DOHH2 (cell line): ENCODE data around the gene SNX19.

ENCODE experiments used
- H3F3A ChIP-seq: fragments of 200-600 bp; sonication (generic), shearing (Covaris generic); 2 replicates; pipeline ENCODE4 v1.6.0; 2016; ENCODE audit warnings: antibody characterized with exemption, mild to moderate bottlenecking; ENCODE audit not compliant: control insufficient read depth, insufficient read depth
- H3K27ac ChIP-seq: fragments of 200-600 bp; sonication (generic); 2 replicates; pipeline ENCODE4 v1.5.1; 2014; ENCODE audit warnings: low read depth, mild to moderate bottlenecking, low read length, moderate library complexity
- H3K27me3 ChIP-seq: fragments of 200-600 bp; sonication (generic); 2 replicates; pipeline ENCODE4 v1.6.1; 2014; ENCODE audit warnings: mild to moderate bottlenecking, low read length, mixed read lengths; ENCODE audit not compliant: control insufficient read depth
- H3K36me3 ChIP-seq: fragments of 200-600 bp; sonication (generic); 2 replicates; pipeline ENCODE4 v1.6.1; 2014; ENCODE audit warnings: mild to moderate bottlenecking, low read length, moderate library complexity, mixed read lengths; ENCODE audit not compliant: control insufficient read depth
- H3K4me1 ChIP-seq: fragments of 200-600 bp; sonication (generic); 2 replicates; pipeline ENCODE4 v1.6.1; 2014; ENCODE audit warnings: mild to moderate bottlenecking, low read length, mixed read lengths; ENCODE audit not compliant: control insufficient read depth
- H3K4me2 ChIP-seq: fragments of 200-600 bp; sonication (generic); 2 replicates; pipeline ENCODE4 v1.6.0; 2014; ENCODE audit warnings: mild to moderate bottlenecking, low read length, moderate library complexity
- H3K4me3 ChIP-seq: fragments of 200-600 bp; sonication (generic); 2 replicates; pipeline ENCODE4 v1.5.1; 2014; ENCODE audit warnings: mild to moderate bottlenecking, low read length, mixed read lengths
- H3K79me2 ChIP-seq: fragments of 200-600 bp; sonication (generic); 2 replicates; pipeline ENCODE4 v1.6.1; 2014; ENCODE audit warnings: mild to moderate bottlenecking, low read length, mixed read lengths; ENCODE audit not compliant: control insufficient read depth
- H3K9me2 ChIP-seq: fragments of 200-600 bp; sonication (generic); replicated peaks from 2 replicates; pipeline ENCODE4 v1.6.1; 2014; ENCODE audit warnings: mild to moderate bottlenecking, low read length, mixed read lengths; ENCODE audit not compliant: control insufficient read depth
- H3K9me3 ChIP-seq: fragments of 200-600 bp; sonication (generic); 2 replicates; pipeline ENCODE4 v1.6.1; 2014; ENCODE audit warnings: antibody characterized with exemption, low read length, mixed read lengths; ENCODE audit not compliant: control insufficient read depth, insufficient read depth
- H4K20me1 ChIP-seq: fragments of 200-600 bp; sonication (generic); 2 replicates; pipeline ENCODE4 v1.6.0; 2014; ENCODE audit warnings: low read depth, mild to moderate bottlenecking, antibody characterized with exemption, low read length, moderate library complexity; ENCODE audit not compliant: control insufficient read depth, insufficient read depth
- EZH2phosphoT487 ChIP-seq: fragments of 200-600 bp; sonication (generic); IDR thresholded peaks from 2 replicates; pipeline ENCODE4 v1.6.1; 2017; ENCODE audit warnings: borderline replicate concordance, mild to moderate bottlenecking, antibody characterized with exemption, low read length, moderate library complexity, mixed read lengths
- TF ChIP-seq, protein P1 (sequence below): fragments of 200-600 bp; sonication (generic); IDR thresholded peaks from one replicate; pipeline ENCODE4 v1.5.1; 2014; ENCODE audit warnings: antibody characterized with exemption, mild to moderate bottlenecking, low read depth, low read length; ENCODE audit not compliant: poor library complexity, severe bottlenecking

SNX19 gene, protein sequence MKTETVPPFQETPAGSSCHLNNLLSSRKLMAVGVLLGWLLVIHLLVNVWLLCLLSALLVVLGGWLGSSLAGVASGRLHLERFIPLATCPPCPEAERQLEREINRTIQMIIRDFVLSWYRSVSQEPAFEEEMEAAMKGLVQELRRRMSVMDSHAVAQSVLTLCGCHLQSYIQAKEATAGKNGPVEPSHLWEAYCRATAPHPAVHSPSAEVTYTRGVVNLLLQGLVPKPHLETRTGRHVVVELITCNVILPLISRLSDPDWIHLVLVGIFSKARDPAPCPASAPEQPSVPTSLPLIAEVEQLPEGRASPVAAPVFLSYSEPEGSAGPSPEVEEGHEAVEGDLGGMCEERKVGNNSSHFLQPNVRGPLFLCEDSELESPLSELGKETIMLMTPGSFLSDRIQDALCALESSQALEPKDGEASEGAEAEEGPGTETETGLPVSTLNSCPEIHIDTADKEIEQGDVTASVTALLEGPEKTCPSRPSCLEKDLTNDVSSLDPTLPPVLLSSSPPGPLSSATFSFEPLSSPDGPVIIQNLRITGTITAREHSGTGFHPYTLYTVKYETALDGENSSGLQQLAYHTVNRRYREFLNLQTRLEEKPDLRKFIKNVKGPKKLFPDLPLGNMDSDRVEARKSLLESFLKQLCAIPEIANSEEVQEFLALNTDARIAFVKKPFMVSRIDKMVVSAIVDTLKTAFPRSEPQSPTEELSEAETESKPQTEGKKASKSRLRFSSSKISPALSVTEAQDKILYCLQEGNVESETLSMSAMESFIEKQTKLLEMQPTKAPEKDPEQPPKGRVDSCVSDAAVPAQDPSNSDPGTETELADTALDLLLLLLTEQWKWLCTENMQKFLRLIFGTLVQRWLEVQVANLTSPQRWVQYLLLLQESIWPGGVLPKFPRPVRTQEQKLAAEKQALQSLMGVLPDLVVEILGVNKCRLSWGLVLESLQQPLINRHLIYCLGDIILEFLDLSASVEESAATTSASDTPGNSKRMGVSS

DNA sequence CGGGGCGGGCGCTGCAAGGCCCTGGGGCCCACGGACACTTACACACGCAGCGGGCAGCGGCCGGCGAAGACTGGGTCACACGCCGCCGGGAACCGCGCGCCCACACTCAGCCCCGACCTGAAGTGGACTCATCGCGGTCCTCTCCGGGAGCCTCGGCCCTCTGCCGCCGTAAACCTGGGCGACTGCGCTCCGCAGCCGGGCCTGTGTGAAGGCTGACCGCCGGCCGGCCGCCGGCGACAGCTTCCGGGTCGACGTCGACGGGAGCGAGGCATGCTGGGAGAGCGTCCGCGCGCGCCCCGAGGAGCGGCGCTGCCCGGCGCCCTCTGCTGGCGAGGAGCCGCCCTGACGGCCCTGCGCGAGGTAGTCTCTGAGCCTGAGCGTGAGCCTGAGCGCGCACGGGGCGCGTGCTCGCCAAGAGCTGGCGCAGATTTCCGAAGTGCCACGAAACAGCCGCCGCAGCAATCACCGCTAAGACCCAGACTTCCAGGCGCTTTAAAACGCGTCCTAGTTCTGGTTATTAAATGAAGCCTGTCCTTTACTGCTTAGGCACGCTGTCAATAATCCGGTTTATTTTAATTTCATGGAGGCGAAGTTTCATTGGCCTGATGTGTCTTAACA is at the start of gene SNX19:
SNX19 (minus strand) TSS at position 242 of the 618 bp plus-strand sequence. CDS start 540 bp downstream, outside the sequence.
- TF ChIP-seq, protein P1, sequence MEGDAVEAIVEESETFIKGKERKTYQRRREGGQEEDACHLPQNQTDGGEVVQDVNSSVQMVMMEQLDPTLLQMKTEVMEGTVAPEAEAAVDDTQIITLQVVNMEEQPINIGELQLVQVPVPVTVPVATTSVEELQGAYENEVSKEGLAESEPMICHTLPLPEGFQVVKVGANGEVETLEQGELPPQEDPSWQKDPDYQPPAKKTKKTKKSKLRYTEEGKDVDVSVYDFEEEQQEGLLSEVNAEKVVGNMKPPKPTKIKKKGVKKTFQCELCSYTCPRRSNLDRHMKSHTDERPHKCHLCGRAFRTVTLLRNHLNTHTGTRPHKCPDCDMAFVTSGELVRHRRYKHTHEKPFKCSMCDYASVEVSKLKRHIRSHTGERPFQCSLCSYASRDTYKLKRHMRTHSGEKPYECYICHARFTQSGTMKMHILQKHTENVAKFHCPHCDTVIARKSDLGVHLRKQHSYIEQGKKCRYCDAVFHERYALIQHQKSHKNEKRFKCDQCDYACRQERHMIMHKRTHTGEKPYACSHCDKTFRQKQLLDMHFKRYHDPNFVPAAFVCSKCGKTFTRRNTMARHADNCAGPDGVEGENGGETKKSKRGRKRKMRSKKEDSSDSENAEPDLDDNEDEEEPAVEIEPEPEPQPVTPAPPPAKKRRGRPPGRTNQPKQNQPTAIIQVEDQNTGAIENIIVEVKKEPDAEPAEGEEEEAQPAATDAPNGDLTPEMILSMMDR, result peak; percentile 78
- TF ChIP-seq EZH2phosphoT487, result no peak
- H3K27ac ChIP-seq, result no peak within 1 kb of the TSS
- no peaks in the 10 kb centered on the region for H3K27me3 ChIP-seq
- H3K4me2 ChIP-seq, result peak within 1 kb of the TSS; percentile 92
- no peaks in the 10 kb centered on the region for H4K20me1 ChIP-seq
- H3K9me3 ChIP-seq, result peaks cover 6% of the 10 kb centered on the region; the same call in 1 of the 2 replicates
- H3K4me3 ChIP-seq, result peak within 1 kb of the TSS; percentile 98
- H3K79me2 ChIP-seq, result peaks cover 38% of the 10 kb centered on the region
- H3K9me2 ChIP-seq, result no peaks in the 10 kb centered on the region
- peaks cover 29% of the 10 kb centered on the region for H3K4me1 ChIP-seq
- H3F3A ChIP-seq, result no peaks in the 10 kb centered on the region
- peaks cover 38% of the 10 kb centered on the region for H3K36me3 ChIP-seq

DNA sequence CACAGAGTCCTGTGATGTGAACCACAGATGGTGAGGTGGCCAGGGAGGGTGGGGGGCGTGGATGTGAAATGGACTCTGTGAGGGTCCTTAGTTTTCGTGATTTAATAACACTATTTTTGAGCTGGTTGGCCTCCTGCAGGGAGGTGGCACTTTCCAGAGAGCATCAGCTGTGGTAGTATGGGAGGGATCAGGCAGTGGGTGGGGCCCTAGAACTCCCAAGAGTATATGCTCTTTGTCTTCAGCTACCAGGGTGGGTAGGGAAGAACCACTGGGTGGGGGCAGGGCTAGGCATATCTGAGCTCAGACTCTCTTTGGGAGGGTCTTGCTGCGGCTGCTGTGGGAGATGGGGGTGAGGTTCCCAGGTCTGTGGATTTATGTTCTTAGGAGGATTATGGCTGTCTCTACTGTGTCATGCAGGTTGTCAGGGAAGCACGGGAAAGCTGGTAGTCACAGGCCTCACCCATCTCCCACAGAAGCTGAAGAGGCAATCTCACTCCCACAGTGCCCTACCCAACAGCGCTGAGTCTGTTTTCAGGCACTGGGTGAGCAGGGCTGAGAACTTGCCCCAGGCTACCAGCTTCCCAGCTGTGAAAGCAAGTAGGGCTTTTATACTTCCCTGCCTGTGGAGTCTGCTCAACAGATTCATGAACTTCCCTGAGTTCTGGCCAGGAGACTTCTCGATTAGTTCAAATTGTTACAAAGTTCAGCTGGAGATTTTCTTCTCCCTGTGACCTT is 47.9 kb upstream of the SNX19 start:
- H3K4me1 ChIP-seq, result no peaks in the 10 kb centered on the region
- no peak overlapping the region for H3K4me2 ChIP-seq
- no peak overlapping the region for H3K27ac ChIP-seq
- no peaks in the 10 kb centered on the region for H4K20me1 ChIP-seq
- H3K9me3 ChIP-seq, result no peaks in the 10 kb centered on the region
- TF ChIP-seq EZH2phosphoT487, result no peak
- TF ChIP-seq, protein P1, result no peak
- no peak overlapping the region for H3K4me3 ChIP-seq
- no peaks in the 10 kb centered on the region for H3K9me2 ChIP-seq
- no peaks in the 10 kb centered on the region for H3K79me2 ChIP-seq
- H3F3A ChIP-seq, result no peaks in the 10 kb centered on the region
- no peaks in the 10 kb centered on the region for H3K27me3 ChIP-seq
- H3K36me3 ChIP-seq, result no peaks in the 10 kb centered on the region

DNA sequence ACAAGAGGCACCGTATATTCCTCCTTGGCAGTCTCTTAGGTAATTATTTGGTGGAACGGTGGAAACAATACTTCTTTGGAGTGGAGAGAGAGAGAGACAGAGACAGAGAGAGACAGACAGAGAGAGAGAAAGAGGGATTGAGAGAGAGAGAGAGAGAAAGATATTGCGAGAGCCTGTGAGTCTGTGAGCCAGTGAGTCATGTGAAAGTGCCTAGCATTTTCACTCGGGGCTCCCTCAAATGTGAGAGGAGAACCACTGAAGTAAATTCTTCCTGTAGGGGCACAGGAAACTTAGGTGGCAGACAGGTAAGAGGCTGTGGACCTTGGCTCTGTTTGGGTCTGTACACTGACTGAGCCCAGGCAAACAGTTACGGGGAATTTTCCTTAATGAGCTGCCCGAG is 31.6 kb upstream of the SNX19 start:
- no peaks in the 10 kb centered on the region for H3K79me2 ChIP-seq
- H3K4me3 ChIP-seq, result no peak overlapping the region
- no peak overlapping the region for H3K27ac ChIP-seq
- H3F3A ChIP-seq, result no peaks in the 10 kb centered on the region
- no peaks in the 10 kb centered on the region for H3K9me2 ChIP-seq
- H4K20me1 ChIP-seq, result no peaks in the 10 kb centered on the region
- H3K27me3 ChIP-seq, result no peaks in the 10 kb centered on the region
- H3K9me3 ChIP-seq, result no peaks in the 10 kb centered on the region
- H3K4me1 ChIP-seq, result no peaks in the 10 kb centered on the region
- H3K4me2 ChIP-seq, result no peak overlapping the region
- H3K36me3 ChIP-seq, result no peaks in the 10 kb centered on the region
- TF ChIP-seq, protein P1, result no peak
- no peak for TF ChIP-seq EZH2phosphoT487
